ENCODE measurements around the gene NELL1. TPM values are rescaled to one million over a fixed set of nuclear protein-coding genes. Genes with fewer than 3 reads are reported as not detected.

Gene NELL1
- total and polyA plus RNA-seq, 4 donors = 0.05 to 0.31 (median 0.12) TPM; not detected in 1

- no peak for ATAC-seq (ENCODE audit: insufficient read depth, low FRiP score)
- DNase-seq = no peak
- Histone ChIP-seq H3K36me3 (ENCODE audit: control insufficient read depth in 4 of 4, insufficient read depth in 4 of 4, low read length in 4 of 4) (no peaks in the 10 kb centered on the region), H3K9me3 (ENCODE audit: control insufficient read depth in 4 of 4, insufficient read depth in 3 of 4, low read length in 3 of 4) (peaks cover 0 to 4% (median 0%) of the 10 kb centered on the region in 4 donors), H3K4me1 (ENCODE audit: control insufficient read depth in 5 of 5, insufficient read depth in 5 of 5, low read length in 5 of 5) (no peaks in the 10 kb centered on the region), H3K9ac (ENCODE audit: insufficient read depth in 1 of 2, low read length in 2 of 2) (no peak overlapping the region), H3K27ac (ENCODE audit: low read depth in 1 of 2, low read length in 1 of 2) (no peak overlapping the region), H3K27me3 (ENCODE audit: control insufficient read depth in 3 of 3, insufficient read depth in 3 of 3, low read length in 2 of 3) (no peaks in the 10 kb centered on the region), H3K4me3 (no peak overlapping the region)
- WGBS, 2 donors = 73% methylated on average over 2 of the region's 2 CpGs
- TF ChIP-seq, protein P1, sequence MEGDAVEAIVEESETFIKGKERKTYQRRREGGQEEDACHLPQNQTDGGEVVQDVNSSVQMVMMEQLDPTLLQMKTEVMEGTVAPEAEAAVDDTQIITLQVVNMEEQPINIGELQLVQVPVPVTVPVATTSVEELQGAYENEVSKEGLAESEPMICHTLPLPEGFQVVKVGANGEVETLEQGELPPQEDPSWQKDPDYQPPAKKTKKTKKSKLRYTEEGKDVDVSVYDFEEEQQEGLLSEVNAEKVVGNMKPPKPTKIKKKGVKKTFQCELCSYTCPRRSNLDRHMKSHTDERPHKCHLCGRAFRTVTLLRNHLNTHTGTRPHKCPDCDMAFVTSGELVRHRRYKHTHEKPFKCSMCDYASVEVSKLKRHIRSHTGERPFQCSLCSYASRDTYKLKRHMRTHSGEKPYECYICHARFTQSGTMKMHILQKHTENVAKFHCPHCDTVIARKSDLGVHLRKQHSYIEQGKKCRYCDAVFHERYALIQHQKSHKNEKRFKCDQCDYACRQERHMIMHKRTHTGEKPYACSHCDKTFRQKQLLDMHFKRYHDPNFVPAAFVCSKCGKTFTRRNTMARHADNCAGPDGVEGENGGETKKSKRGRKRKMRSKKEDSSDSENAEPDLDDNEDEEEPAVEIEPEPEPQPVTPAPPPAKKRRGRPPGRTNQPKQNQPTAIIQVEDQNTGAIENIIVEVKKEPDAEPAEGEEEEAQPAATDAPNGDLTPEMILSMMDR (IDR thresholded peaks at IDR 0.05; ENCODE audit: control extremely low read depth, extremely low read depth) = no peak
These were observed 820.2 kb downstream of the NELL1 start for GRCh38 chr11:21489416-21490115.

DNA sequence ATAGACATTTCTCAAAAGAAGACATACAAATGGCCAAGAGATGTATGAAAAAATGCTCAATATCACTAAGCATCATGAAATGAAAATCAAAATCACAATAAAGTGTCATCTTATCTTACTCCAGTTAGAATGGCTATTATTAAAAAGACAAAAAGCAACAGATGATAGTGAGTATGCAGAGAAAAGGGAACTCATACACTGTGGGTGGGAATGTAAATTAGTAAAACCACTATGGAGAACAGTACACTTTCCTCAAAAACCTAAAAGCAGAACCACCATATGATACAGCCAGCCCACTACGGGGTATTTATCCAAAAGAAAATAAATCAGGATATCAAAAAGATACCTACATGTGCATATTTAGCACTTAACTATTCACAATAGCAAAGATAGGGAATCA lies 823.5 kb downstream of the NELL1 start:
- H3K4me3 ChIP-seq = no peak overlapping the region
- no peak for DNase-seq
- no peak for ATAC-seq (ENCODE audit: insufficient read depth, low FRiP score)
- no peaks in the 10 kb centered on the region for H3K4me1 ChIP-seq (ENCODE audit: control insufficient read depth in 5 of 5, insufficient read depth in 5 of 5, low read length in 5 of 5)
- H3K9ac ChIP-seq (ENCODE audit: insufficient read depth in 1 of 2, low read length in 2 of 2) = no peak overlapping the region
- no peak overlapping the region for H3K27ac ChIP-seq (ENCODE audit: low read depth in 1 of 2, low read length in 1 of 2)
- no peaks in the 10 kb centered on the region for H3K36me3 ChIP-seq (ENCODE audit: control insufficient read depth in 4 of 4, insufficient read depth in 4 of 4, low read length in 4 of 4)
- H3K9me3 ChIP-seq (ENCODE audit: control insufficient read depth in 4 of 4, insufficient read depth in 3 of 4, low read length in 3 of 4) = peaks cover 0 to 4% (median 0%) of the 10 kb centered on the region in 4 donors
- TF ChIP-seq, protein P1 (IDR thresholded peaks at IDR 0.05; ENCODE audit: control extremely low read depth, extremely low read depth) = no peak
- no peaks in the 10 kb centered on the region for H3K27me3 ChIP-seq (ENCODE audit: control insufficient read depth in 3 of 3, insufficient read depth in 3 of 3, low read length in 2 of 3)
- 39 to 65% methylated on average over 1 of the region's 1 CpG for WGBS, 2 donors

DNA sequence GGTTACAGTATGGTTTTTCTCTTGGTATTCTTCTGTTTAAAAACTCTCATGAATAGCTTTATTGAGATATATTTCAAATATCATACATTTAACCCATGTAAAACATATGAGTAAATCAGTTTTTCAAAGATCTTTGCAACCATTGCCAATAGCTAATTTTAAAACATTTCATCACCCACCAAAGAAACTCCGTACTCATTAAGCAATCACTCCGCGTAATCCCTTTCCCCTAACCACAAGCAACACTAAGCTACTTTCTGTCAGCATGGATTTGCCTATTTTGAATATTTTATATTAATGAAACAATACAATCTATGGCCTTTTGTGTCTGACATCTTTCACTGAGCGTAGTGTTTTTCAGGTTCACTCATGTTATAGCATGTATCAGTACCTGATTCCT lies 825.6 kb downstream of the NELL1 start:
- Histone ChIP-seq H3K36me3 (ENCODE audit: control insufficient read depth in 4 of 4, insufficient read depth in 4 of 4, low read length in 4 of 4) (no peaks in the 10 kb centered on the region), H3K9ac (ENCODE audit: insufficient read depth in 1 of 2, low read length in 2 of 2) (no peak overlapping the region), H3K9me3 (ENCODE audit: control insufficient read depth in 4 of 4, insufficient read depth in 3 of 4, low read length in 3 of 4) (peaks cover 0 to 4% (median 0%) of the 10 kb centered on the region in 4 donors), H3K27ac (ENCODE audit: low read depth in 1 of 2, low read length in 1 of 2) (no peak overlapping the region), H3K4me1 (ENCODE audit: control insufficient read depth in 5 of 5, insufficient read depth in 5 of 5, low read length in 5 of 5) (no peaks in the 10 kb centered on the region), H3K4me3 (no peak overlapping the region), H3K27me3 (ENCODE audit: control insufficient read depth in 3 of 3, insufficient read depth in 3 of 3, low read length in 2 of 3) (no peaks in the 10 kb centered on the region)
- DNase-seq (no peak), ATAC-seq (ENCODE audit: insufficient read depth, low FRiP score) (no peak)
- WGBS, 2 donors = 59 to 81% methylated on average over 4 of the region's 4 CpGs
- TF ChIP-seq, protein P1 (IDR thresholded peaks at IDR 0.05; ENCODE audit: control extremely low read depth, extremely low read depth) = no peak
